Motor neuron (in vitro differentiated cells): ENCODE data around the gene SYT17. TPM values are rescaled to one million over a fixed set of nuclear protein-coding genes. Genes with fewer than 3 reads are reported as not detected.

Experiments used
- ATAC-seq, 8 experiments: fragments of 200-7000 bp; cut with Tn5 transposase; replicated peaks in 6 of 8; 2 replicates each; pipeline ENCODE4 v1.8.0; 2021; ENCODE audit warnings: mild to moderate bottlenecking in 8 of 8, moderate library complexity in 8 of 8
- H3K27ac ChIP-seq, 2 donors: fragments of 250-450 bp; sonication (Bioruptor Pico); 2 replicates each; pipeline ENCODE4 v1.9.0; 2021; ENCODE audit warnings: antibody characterized with exemption in 2 of 2, mild to moderate bottlenecking in 2 of 2, moderate library complexity in 1 of 2
- H3K4me1 ChIP-seq, 2 donors: fragments of 250-450 bp; sonication (Bioruptor Pico); replicated peaks in 1 of 2; 2 replicates each; pipeline ENCODE4 v1.6.1; 2021; ENCODE audit warnings: antibody characterized with exemption in 2 of 2, mild to moderate bottlenecking in 2 of 2, moderate library complexity in 1 of 2
- H3K4me3 ChIP-seq, 5 donors: fragments of 250-450 bp; sonication (Bioruptor Pico); 2 replicates each; pipeline ENCODE4 v1.9.0; 2021; ENCODE audit warnings: antibody characterized with exemption in 5 of 5, mild to moderate bottlenecking in 5 of 5, moderate library complexity in 4 of 5
- WGBS, 10 experiments: fragments of 450-650 bp; shearing (Covaris generic); methylation state at CpG; one replicate each; pipeline ENCODE4 v1.0.0; 2022; 5-methylcytosine and 5-hydroxymethylcytosine counted together
- in situ Hi-C, 9 experiments: fragments of 400-800 bp; cut with MboI; loops; one replicate each; pipeline ENCODE4 v1.15.0; 2021; ENCODE audit warnings: low sequenced_read_pairs in 9 of 9, low pct_unique_long_range_greater_than_20kb in 2 of 9; ENCODE audit not compliant: unreplicated experiment in 9 of 9
- total RNA-seq, 8 experiments: library from RNA; unstranded; fragments of 300-600 nt; gene quantifications; 2 replicates each; pipeline versions ENCODE4 v1.2.3 to v1.2.4, GENCODE V29; 2022

Gene SYT17
- total RNA-seq, 8 experiments from 2014 or later = 0.85 to 37.4 (median 3.6) TPM

DNA sequence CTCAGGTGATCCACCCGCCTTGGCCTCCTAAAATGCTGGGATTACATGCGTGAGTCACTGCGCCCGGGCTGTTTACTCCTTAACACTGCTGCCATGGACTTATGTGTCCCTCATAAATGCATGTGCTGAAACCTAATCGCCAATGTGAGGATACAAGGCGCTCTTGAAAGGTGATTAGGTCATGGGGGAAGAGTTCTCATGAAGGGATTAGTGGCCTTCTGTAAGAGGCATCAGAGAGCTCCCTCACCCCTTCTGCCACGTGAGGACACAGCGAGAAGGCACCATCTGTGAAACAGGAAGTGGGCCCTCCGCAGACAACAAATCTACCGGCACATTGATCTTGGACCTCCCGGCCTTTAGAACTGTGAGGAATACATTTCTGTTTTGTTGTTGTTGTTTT is 35.1 kb upstream of the SYT17 start:
- H3K27ac ChIP-seq = no peak overlapping the region
- WGBS, 10 experiments = 78 to 100% (median 89%) methylated on average over 2 to 5 of the region's 11 CpGs; no CpG with 5 or more reads in 6 of the 10 experiments
- H3K4me3 ChIP-seq = no peak overlapping the region
- peaks cover 3 to 5% of the 10 kb centered on the region in 2 donors for H3K4me1 ChIP-seq
- in situ Hi-C loops = no loop called here
- no peak for ATAC-seq

DNA sequence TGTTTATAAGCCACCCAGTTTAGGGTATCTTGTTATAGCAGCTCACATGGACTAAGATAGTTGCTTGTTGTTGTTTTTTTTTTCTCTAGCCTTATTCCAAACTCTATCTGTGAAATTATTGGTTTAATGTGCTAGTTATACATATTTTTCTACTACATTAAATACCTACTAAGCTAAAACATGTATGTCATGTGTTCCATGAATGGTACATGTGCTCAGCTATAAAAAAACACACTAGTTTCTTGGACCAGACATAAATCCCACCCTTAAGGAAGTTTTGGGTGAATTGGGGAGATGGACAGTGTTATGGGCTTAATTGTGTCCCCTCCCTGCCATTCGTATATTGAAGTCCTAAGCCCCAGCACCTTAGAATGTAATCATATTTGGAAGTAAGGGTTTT is 34.4 kb upstream of the SYT17 start:
- Histone ChIP-seq H3K4me1 (peaks cover 5 to 10% of the 10 kb centered on the region in 2 donors), H3K4me3 (no peak overlapping the region), H3K27ac (no peak overlapping the region)
- in situ Hi-C loops = no loop called here
- WGBS, 10 experiments = 83 to 100% (median 100%) methylated on average over 1 of the region's 1 CpG; no CpG with 5 or more reads in 5 of the 10 experiments
- no peak for ATAC-seq

DNA sequence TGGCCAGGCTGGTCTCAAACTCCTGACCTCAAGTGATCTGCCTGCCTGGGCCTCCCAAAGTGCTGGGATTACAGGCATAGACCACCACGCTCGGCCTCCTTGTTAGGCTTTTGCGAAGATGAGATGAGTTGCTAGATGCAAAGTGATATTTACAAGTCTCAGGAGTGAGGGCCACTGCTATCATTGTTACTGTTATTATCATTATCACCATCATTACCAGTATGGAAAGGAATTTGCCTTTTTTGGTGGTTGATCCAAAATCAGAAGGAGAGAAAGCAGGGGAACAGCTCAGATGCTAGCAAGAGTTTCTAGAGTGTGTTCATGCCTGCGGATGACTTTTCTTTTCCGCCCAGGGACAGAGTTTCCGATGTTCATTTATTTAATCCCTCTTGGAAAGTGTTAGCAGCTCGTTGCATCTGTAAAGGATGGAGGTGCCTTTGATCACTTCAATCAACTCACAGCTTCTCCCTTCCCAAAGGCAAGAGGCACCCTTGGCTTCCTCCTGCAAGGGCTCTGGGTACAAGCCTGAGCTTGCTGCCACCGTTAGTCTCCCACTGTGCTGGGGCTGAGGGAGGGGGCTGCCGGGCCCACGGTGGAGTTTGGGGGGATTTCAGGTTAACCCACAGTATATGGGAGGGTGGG is 32.7 kb upstream of the SYT17 start:
- in situ Hi-C loops = no loop called here
- H3K4me1 ChIP-seq = peaks cover 6 to 13% of the 10 kb centered on the region in 2 donors

DNA sequence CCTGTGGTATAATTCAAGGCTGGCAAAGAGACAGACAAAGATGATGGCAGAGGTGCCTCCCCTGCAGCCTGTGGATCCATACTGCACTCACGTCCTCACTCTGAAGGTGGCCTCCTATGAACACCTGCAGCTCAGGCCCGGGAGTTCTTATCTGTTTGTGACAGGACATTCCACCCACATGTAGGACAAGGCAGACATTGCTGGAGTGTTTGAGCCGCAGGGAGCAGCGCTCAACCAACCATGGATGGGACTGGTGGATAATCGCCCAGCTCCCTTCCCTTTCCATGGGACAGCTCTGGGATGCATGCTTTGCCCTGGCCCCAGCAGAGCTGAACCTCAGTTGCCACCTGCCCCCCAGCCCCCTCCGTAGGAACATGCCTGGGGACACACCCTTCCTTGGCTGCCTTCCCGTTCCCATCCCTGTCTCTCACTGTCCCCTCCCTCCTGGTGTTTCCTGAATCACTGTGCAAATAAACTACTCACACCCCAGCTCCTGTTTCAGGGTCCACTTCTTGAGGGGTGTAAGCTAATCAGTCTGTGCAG is 32.1 kb upstream of the SYT17 start:
- Histone ChIP-seq H3K27ac (no peak overlapping the region), H3K4me3 (no peak overlapping the region), H3K4me1 (peaks cover 6 to 11% of the 10 kb centered on the region in 2 donors)
- WGBS, 10 experiments = 55 to 83% methylated on average over 1 to 4 of the region's 7 CpGs; no CpG with 5 or more reads in 8 of the 10 experiments
- in situ Hi-C loops = no loop called here
- peak in 3 of 8 experiments; percentile 32 to 48 (median 39) for ATAC-seq

More for the DNA sequence above, 32.7 kb upstream of the SYT17 start:
- no peak overlapping the region for H3K27ac ChIP-seq
- no peak overlapping the region for H3K4me3 ChIP-seq
- ATAC-seq = no peak
- WGBS, 10 experiments = 73 to 100% (median 87%) methylated on average over 1 to 9 of the region's 10 CpGs; no CpG with 5 or more reads in 2 of the 10 experiments

DNA sequence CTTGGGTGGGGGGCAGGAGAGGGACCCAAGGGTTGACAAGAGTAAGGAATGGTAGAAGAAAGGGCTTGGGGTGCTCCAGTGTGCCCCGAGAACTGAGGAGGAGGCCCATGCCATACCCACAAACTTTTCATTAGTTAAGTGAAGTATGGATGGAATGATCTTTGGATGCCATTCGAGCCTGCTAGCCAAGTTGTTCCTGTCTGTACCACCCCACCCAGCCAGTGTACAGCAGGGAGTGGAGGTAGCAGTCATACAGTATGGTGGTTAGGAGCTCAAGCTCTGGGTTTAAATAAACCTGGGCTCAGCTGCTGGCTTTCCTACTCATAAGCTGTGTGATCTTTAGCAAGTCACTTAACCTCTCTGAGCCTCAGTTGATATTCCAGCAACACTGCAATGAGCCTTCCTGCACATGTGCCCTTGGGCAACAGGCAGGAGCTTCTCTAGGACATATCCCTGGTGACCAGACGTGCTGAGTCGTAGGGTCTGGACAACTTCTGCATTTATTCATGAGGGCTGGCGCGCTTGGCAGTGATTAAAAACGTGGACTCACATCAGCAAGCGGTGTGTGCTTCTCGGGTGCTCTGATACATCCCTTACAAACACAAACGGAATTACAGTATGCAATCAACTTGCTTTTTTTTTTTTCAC is 31.4 kb upstream of the SYT17 start:
- Histone ChIP-seq H3K27ac (no peak overlapping the region), H3K4me3 (no peak overlapping the region), H3K4me1 (peaks cover 3 to 8% of the 10 kb centered on the region in 2 donors)
- in situ Hi-C loops = no loop called here
- ATAC-seq = peak; percentile 18 to 85 (median 49)
- WGBS, 10 experiments = 0 to 80% (median 45%) methylated on average over 2 to 10 of the region's 10 CpGs; no CpG with 5 or more reads in 1 of the 10 experiments

DNA sequence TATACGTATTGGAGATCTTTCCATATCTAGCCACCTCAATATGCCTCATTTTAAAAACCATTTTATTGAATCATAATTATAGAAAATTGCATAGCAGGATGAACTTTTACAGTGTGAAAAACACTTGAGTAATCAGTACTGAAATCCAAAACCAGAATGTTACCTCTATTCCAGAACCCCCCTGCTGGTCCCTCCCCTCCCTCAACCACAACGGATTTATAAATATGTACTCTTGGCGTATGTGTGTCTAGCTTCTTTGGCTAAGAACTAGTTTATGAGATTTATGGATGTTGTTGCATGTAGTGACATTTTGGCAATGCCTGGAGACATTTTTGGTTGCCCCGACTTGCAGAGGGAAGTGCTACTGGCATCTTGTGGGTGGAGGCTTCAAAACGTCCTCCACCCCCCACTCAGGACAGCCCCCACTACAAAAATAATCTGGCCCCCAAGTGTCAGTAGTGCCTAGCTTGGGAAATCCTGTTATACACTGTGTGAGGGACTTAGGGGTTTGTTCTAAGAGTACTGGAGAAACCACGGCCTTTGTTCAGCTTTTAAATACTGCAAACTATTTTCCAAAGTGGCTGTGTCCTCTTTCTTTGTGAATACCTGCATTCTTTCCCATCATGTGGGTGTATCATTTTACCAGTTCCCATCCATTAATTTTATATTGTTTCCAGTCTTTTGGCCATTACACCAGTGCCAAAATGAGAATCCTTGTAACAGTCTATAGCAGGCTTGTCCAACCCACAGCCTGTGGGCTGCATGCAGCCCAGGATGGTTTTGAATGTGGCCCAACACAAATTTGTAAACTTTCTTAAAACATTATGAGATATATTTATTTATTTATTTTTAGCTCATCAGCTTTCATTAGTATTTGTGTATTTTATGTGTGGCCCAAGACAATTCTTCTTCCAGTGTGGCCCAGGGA is 30.6 kb upstream of the SYT17 start:
- in situ Hi-C loops = no loop called here
- H3K4me3 ChIP-seq = no peak overlapping the region
- H3K27ac ChIP-seq = no peak overlapping the region
- H3K4me1 ChIP-seq = peaks cover 3 to 8% of the 10 kb centered on the region in 2 donors
- 0 to 100% (median 66%) methylated on average over 1 to 6 of the region's 6 CpGs; no CpG with 5 or more reads in 2 of the 10 experiments for WGBS, 10 experiments
- ATAC-seq = peak in 3 of 8 experiments; percentile 9 to 45 (median 28)

DNA sequence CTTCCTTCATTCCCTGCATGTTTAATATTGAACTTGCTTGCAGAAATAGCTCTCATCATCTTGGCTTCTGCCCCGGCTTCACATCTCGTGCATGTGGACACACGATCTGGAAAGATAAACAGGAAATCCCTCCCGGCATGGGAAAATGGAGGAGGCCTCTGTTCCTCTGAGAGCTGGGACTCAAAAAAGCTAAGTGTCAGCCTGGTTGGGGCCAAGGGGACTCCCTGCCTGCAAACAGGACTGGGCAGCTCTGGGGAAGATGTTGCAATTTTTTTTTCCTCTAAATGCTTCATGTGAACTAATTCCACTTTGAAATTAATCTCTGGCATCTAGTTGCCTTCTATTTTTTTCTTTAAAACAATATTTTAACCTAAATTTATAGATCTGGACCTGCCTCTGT is 29.4 kb upstream of the SYT17 start:
- in situ Hi-C loops = no loop called here
- ATAC-seq = peak; percentile 35 to 57 (median 47)
- Histone ChIP-seq H3K27ac (no peak overlapping the region), H3K4me3 (no peak overlapping the region), H3K4me1 (peaks cover 12 to 14% of the 10 kb centered on the region in 2 donors)
- 0 to 57% (median 25%) methylated on average over 2 to 3 of the region's 4 CpGs; no CpG with 5 or more reads in 6 of the 10 experiments for WGBS, 10 experiments

DNA sequence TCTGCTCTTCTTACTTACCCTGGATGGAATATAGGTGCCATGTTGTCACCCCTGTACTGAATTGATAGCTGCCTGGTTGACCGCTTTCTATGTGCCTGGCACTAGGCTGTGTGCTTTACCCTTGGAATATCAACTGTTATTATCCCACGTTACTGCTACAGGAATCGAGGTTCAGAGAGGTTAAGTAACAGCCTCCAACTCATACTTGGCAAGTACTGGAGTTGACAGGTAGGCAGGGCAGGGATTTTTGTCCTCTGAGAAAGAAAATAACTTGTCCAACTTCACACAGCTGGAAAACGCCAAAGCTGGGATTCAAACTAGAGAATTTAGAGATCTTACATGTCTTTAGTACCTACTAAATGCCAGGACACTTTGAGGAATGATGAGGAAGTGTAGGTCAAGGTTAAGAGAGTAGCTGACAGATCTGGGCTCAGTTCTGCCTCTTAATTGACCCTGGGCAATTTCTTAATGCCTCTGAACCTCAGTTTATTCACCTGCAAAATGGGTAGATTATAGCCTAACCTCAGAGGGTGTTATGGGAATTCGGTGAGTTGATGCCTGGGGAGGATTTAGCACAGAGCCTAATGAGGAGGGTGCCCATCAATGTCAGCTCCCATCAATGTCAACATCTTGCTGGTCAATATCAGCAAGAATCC is 28.5 kb upstream of the SYT17 start:
- in situ Hi-C loops = no loop called here
- no peak overlapping the region for H3K27ac ChIP-seq
- 60 to 100% (median 83%) methylated on average over 1 to 4 of the region's 5 CpGs; no CpG with 5 or more reads in 3 of the 10 experiments for WGBS, 10 experiments
- peaks cover 15% of the 10 kb centered on the region in 2 donors for H3K4me1 ChIP-seq
- no peak overlapping the region for H3K4me3 ChIP-seq
- no peak for ATAC-seq

DNA sequence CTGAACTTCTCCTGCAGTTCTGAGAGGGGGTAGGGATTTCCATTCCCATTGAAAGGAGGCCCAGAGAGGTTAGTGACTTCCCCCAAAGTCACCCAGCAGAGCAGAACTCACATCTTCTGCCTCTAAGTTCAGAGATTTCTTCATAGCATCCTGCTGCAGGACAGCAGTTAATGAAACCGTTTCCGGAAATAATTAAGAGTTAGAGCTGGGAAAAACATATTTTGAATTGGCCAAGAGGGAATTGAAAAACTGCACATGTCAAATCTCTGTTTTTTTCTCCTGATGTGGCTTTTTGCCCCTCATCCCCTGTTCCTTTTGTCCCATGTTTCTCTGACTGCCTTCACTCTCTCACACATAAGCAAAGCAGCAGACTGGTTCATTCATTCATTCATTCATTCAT is 27.6 kb upstream of the SYT17 start:
- H3K4me3 ChIP-seq = no peak overlapping the region
- no peak for ATAC-seq
- 39 to 100% (median 91%) methylated on average over 1 to 2 of the region's 2 CpGs; no CpG with 5 or more reads in 2 of the 10 experiments for WGBS, 10 experiments
- in situ Hi-C loops = no loop called here
- peaks cover 15% of the 10 kb centered on the region in 2 donors for H3K4me1 ChIP-seq
- H3K27ac ChIP-seq = no peak overlapping the region

DNA sequence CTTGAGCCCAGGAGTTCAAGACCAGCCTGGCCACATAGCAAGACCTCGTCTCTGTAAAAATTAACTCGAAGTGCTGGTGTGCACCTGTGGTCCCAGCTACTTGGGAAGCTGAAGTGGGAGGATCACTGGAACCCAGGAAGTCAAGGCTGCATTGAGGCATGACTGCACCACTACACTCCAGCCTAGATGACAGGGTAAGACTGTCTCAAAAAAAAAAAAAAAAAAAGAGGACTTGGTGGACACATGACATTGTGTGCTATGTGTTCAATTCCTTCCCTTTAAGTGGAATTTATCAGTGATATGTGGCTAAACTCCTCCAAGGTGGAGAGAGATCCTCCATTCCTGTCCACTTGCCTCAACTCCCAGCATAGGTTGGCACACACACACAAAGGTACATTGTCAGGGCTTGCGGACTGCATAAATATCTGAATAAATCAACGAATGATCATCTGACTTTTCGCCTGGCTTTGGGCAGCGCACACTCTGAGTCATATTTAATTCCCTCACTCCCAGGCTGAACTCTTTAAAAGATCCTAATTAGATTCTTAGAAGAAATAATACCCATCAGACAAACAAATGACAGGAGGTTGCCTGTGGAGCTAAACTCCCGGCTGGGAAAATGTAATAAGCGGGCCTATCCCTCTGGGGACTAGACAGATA is 25.0 kb upstream of the SYT17 start:
- Histone ChIP-seq H3K27ac (no peak overlapping the region), H3K4me1 (peaks cover 15% of the 10 kb centered on the region in 2 donors), H3K4me3 (no peak overlapping the region)
- WGBS, 10 experiments = 59 to 100% (median 72%) methylated on average over 1 to 7 of the region's 8 CpGs; no CpG with 5 or more reads in 1 of the 10 experiments
- peak in 5 of 8 experiments; percentile 88 to 97 (median 92) for ATAC-seq
- in situ Hi-C loops = no loop called here

DNA sequence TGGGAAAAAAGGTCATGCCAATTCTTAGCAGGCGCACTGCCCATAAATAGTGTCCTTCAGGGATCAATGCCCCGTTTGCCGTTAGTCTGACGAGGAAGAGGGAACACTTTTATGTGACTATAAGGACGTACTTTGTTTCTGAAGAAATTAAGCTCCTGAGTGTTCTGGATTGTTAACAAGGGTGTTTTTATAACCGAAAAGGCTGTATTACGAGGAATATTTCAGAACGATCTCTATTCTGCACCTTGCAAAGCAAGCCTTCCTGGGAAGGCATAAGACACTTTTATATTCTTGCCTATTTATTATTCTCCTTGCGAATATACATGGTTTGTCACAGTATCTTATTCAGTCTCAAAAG is 24.5 kb upstream of the SYT17 start:
- no peak for ATAC-seq
- no peak overlapping the region for H3K27ac ChIP-seq
- in situ Hi-C loops = no loop called here
- peaks cover 10 to 14% of the 10 kb centered on the region in 2 donors for H3K4me1 ChIP-seq
- no peak overlapping the region for H3K4me3 ChIP-seq
- 59 to 95% (median 72%) methylated on average over 1 to 9 of the region's 9 CpGs for WGBS, 10 experiments

DNA sequence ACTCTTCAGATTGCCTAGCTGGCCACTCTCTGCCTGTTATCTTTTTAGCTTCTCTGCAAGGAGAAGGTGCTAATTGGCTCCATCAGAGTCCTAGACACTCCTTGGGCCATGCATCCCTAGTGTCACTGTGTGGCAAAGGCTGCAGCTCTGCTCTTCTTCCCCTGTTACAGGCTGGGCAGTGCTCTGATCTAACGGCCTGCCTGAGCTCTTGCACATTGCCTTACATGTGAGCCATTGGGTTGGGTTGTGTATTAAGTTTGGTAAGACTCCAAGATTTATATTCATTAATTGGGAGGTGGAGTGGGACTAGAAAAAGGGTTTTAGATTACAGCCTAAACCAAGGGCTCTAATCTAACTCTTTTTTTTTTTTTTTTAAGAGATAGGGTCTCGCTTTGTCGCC is 23.0 kb upstream of the SYT17 start:
- Histone ChIP-seq H3K4me1 (peaks cover 7 to 12% of the 10 kb centered on the region in 2 donors), H3K27ac (no peak overlapping the region), H3K4me3 (no peak overlapping the region)
- peak in 2 of 8 experiments; percentile 76 to 89 for ATAC-seq
- WGBS, 10 experiments = 0 to 100% (median 40%) methylated on average over 1 to 3 of the region's 3 CpGs; no CpG with 5 or more reads in 1 of the 10 experiments
- in situ Hi-C loops = no loop called here
